GM21619 (cell line): ENCODE data around the gene PLCL1.

ENCODE experiments used
- ATAC-seq: cut with Tn5 transposase; IDR thresholded peaks from one replicate; pipeline ENCODE4 v1.9.1; 2021; ENCODE audit not compliant: unreplicated experiment

PLCL1 gene

GRCh38 chr2:197852108-197852507 lies 47.7 kb downstream of the PLCL1 start:
- ATAC-seq: no peak

DNA sequence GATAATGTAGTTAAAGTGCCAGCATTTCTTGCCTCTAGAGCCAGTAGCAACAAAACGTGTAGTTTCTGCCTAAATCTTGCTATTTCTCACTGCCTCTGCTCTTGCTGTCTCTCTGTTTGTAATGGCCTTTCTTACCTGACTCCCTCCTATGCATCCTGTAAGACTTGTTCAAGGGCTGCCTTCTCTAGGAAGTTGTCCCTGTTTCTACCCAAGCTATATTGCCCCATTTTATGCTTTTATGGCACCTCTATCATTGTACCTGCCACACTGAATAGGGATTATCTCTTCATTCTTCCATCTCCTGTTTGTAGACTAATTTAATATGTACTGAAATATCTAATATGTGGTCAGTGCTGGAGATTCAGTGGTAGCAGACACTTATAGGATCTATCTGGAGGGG lies 49.2 kb downstream of the PLCL1 start:
- no peak for ATAC-seq

- no peak for ATAC-seq
These were observed 53.2 kb downstream of the PLCL1 start for GRCh38 chr2:197857476-197858107.

GRCh38 chr2:197858607-197859140 lies 54.3 kb downstream of the PLCL1 start:
- ATAC-seq: no peak

DNA sequence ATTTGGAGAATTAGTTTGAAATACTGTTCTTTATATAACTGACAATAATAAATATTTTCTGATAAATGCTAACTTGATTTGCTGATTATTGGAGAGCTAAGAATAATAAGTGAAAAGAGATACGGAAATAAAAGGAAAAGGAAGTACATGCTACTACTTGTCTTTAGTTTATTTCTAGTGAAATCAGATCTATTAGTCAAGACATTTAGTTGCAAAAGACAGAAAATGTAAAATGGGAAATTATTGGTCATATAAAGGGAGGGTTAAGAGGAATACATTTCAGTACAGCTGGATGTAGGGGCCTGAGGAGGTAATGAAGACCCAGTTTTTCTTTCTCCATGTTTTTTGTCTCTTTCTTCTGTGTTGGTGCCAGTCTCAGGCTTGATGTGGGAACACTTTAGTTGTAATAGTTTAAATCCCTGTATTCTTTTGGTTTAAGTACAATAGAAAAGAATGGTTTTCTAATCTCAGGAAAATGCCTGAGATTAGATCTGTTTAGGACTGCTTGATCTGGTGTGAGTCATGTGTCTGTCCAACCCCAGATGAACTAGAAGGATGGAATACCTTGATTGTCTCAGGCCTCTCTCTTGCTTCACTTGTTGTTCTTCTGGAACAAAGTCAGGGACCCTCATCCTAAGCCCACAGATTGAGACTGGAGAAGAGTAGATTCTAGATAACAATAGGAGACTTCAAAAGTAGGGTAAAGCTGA lies 58.0 kb downstream of the PLCL1 start:
- no peak for ATAC-seq

- no peak for ATAC-seq
These were observed 59.4 kb downstream of the PLCL1 start for GRCh38 chr2:197863744-197864143.

DNA sequence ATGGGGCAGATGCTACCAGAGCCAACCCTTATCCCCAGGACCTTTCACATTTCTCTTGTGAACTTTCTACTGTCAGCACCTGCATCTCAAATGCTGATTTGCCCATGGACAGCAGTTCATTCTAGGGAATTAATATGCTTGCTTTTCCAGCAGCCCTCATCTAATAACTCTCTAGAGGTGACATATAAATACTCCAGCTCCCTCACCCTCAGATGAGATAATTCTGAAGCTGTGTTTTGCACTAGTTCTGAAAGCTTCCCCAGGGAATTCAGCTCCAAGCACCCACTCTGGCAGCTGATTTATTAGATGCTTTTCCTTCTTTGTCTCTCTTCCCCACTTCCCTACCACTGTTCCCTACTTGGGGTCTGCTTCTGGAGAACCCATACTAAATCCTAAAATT lies 62.1 kb downstream of the PLCL1 start:
- no peak for ATAC-seq

DNA sequence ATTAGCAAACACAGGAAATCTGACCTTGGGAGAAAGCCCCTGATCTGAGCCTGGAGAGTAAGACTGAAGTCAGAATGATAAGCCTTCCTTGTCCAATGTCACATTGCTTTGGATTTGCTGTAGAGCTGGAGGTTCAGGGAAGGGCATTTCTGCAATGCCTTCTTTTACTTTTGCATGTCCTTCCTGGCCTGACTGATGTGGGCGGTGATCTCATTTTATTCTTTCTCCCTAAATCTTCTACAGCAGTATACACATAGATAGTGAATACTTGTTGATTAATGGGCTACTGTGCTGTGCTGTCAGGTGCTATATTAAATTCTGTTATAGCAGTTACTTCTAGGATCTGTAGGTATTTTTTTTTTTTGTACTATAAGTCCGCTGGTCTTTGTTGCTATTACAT lies 62.6 kb downstream of the PLCL1 start:
- no peak for ATAC-seq

DNA sequence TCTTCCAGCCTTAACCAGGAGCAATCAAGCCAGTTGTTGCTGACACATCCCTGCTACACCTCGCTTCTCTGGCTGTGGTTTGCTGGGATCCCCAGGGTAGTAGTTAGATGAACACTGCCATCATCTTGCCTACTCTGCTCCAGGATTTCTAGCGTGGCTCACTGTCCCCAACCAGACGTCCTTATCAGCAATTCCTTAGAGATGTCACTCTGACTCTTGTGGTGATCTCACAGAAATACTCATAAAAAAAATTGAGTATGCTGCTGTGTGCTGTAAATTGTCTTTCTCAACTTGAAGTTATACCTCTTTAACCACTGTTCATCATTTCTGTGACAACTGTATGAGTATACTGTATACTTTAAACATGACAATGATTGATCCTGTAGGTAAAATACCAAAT lies 63.2 kb downstream of the PLCL1 start:
- no peak for ATAC-seq

GRCh38 chr2:197868206-197868605 lies 63.8 kb downstream of the PLCL1 start:
- ATAC-seq: no peak

GRCh38 chr2:197869041-197869440 lies 64.6 kb downstream of the PLCL1 start:
- no peak for ATAC-seq

- no peak for ATAC-seq
These were observed 65.2 kb downstream of the PLCL1 start for GRCh38 chr2:197869501-197870111.

DNA sequence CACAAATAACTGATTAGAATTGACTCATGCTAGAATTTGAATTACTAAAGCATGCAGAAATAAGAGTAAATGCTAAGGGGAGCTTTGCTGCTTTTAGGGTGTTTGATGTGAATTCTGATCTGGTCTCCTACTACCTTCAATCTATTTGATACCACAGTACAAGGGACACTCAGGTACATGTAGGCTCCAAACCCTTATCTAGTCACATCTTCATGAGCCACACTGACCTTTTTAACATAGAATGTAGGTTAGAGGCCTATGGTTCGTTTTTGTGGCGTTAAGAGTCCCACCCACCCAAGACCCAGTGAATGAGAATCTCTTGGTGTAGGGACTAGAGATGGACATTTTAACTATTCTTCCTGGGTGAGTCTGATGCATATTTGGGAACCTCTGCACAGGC lies 65.7 kb downstream of the PLCL1 start:
- ATAC-seq: no peak

GRCh38 chr2:197871780-197872456 lies 67.5 kb downstream of the PLCL1 start:
- no peak for ATAC-seq

GRCh38 chr2:197873293-197873701 lies 68.9 kb downstream of the PLCL1 start:
- no peak for ATAC-seq

DNA sequence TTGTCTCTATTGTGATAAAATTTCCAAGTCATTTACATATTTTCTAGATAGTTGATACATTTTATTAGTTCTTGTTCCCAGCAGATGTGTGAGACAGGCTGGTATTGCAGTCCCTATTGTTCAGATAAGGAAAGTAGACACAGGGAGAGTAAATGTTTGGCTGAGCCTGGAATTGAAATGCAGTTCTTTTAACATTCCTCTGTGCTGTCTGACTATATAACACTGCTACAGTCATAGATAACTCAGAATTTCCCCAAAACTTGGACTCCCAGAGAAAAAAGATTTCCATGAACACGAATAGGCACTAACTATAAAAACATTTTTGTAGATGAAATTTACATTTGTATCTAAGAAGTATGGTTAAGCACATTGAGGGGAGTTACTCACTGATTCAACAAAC lies 71.4 kb downstream of the PLCL1 start:
- ATAC-seq: no peak

- no peak for ATAC-seq
These were observed 72.1 kb downstream of the PLCL1 start for GRCh38 chr2:197876524-197876923.

DNA sequence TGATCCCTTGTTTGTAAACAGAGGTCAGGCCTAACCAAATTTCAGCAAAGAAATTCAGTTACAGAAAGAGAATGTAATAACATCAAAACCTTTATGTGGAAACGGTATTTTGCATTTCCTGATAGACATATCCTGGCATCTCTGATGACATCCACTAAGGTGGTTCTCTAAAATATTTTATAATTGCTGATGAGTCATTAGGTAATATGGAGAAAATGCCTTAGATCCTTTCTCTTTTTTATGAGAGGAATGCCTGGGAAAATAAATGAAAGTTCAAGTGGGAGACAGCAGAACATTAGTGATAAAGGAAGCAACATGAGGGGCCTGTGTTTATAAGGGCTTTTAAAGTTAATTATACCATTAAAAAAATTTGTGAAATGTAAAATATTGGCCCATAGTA lies 72.6 kb downstream of the PLCL1 start:
- ATAC-seq: no peak

DNA sequence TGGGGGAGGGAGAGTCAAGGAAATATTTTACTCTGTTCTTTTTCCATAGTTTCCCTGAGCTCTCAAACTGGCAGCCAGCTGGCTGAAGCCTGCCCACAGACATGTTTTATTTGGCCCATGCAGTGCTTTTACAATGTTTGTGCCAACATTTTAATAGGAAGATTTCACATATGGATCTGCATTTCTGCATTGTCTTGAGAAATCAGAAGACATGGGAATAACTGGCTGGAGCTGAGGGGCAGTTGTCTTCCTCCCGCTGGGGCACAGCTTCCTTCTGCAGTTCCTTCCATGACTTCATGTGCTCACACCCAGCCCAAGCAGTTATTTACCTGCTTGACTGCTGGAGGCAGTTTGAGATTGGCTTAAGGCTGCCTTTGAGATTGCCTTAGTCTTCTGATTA lies 74.4 kb downstream of the PLCL1 start:
- no peak for ATAC-seq

DNA sequence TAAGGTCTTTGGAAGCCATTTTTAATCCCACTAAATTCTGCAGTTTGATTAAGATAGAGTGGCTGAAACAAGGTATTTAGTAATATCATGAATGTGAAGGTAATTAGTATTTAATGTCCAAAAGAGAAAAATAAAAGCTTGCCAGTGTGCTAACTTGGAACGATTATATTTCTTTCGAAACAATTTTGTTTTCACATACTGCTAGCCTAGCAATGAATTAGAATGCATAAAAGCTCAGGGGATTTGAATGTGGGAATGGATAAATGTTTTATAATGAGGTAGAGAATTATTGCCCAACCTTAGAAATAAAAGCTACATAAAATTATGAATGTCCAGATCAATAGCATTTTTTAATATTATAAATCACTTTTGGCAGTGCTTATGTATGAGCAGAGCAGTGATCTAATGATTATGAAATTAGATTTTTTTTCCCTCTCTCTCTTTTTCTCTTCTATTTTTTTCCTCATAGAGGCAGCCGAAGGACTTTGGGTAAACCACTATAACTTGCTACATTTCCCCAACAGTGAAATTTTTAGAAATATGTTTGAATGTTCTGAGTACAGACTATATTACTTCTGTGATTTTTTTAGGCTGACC lies 75.5 kb downstream of the PLCL1 start:
- no peak for ATAC-seq

- no peak for ATAC-seq
These were observed 79.1 kb downstream of the PLCL1 start for GRCh38 chr2:197883354-197884032.
